ENCODE data around the gene TMEM269.

DNA sequence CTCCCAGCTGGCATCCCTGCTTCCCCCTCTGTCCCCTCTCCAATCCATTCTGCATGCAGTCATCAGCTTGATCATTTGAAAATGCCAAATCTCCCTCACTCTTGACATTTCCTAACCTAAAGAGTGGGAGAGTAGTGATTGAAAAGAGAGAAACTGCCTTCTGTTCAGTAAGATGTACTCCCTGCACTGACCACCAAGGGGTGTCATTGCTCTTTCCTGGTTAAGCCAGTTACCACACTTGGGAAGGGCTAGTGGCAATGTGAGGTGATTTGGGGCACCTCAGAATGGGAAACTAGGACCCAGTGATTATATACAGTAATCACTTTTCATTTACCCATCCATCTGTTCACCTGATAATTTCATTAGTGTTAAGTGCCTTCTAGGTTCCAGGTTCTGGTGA lies 6.9 kb upstream of the TMEM269 start:
- TF ChIP-seq TAF7 (tag; IDR thresholded peaks at IDR 0.05) (no peak), JUN (IDR thresholded peaks at IDR 0.05; ENCODE audit: borderline replicate concordance, low read depth, low read length) (no peak), JUN (CRISPR knock-in tag; IDR thresholded peaks at IDR 0.05; ENCODE audit: borderline replicate concordance) (no peak), TCF7L2 (IDR thresholded peaks at IDR 0.05; ENCODE audit: low read depth, low read length) (no peak), FOXP1 (CRISPR knock-in tag; IDR thresholded peaks at IDR 0.05) (no peak), FOSL1 (tag; conservative IDR thresholded peaks at IDR 0.05) (no peak), GTF2E2 (tag; IDR thresholded peaks at IDR 0.05) (no peak), ELF4 (CRISPR knock-in tag; IDR thresholded peaks at IDR 0.05) (no peak), RAD21 (CRISPR knock-in tag; conservative IDR thresholded peaks at IDR 0.05 in 1 of 2, IDR thresholded peaks at IDR 0.05 in 1 of 2) (peak; percentile 92 to 97)
- TF ChIP-seq, protein P1, sequence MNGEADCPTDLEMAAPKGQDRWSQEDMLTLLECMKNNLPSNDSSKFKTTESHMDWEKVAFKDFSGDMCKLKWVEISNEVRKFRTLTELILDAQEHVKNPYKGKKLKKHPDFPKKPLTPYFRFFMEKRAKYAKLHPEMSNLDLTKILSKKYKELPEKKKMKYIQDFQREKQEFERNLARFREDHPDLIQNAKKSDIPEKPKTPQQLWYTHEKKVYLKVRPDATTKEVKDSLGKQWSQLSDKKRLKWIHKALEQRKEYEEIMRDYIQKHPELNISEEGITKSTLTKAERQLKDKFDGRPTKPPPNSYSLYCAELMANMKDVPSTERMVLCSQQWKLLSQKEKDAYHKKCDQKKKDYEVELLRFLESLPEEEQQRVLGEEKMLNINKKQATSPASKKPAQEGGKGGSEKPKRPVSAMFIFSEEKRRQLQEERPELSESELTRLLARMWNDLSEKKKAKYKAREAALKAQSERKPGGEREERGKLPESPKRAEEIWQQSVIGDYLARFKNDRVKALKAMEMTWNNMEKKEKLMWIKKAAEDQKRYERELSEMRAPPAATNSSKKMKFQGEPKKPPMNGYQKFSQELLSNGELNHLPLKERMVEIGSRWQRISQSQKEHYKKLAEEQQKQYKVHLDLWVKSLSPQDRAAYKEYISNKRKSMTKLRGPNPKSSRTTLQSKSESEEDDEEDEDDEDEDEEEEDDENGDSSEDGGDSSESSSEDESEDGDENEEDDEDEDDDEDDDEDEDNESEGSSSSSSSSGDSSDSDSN (IDR thresholded peaks at IDR 0.05; ENCODE audit: borderline replicate concordance in 1 of 2, low read depth in 2 of 2, low read length in 2 of 2): no peak
- TF ChIP-seq, protein P2, sequence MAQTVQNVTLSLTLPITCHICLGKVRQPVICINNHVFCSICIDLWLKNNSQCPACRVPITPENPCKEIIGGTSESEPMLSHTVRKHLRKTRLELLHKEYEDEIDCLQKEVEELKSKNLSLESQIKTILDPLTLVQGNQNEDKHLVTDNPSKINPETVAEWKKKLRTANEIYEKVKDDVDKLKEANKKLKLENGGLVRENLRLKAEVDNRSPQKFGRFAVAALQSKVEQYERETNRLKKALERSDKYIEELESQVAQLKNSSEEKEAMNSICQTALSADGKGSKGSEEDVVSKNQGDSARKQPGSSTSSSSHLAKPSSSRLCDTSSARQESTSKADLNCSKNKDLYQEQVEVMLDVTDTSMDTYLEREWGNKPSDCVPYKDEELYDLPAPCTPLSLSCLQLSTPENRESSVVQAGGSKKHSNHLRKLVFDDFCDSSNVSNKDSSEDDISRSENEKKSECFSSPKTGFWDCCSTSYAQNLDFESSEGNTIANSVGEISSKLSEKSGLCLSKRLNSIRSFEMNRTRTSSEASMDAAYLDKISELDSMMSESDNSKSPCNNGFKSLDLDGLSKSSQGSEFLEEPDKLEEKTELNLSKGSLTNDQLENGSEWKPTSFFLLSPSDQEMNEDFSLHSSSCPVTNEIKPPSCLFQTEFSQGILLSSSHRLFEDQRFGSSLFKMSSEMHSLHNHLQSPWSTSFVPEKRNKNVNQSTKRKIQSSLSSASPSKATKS (CRISPR knock-in tag; IDR thresholded peaks at IDR 0.05): no peak
- TF ChIP-seq, protein P3, sequence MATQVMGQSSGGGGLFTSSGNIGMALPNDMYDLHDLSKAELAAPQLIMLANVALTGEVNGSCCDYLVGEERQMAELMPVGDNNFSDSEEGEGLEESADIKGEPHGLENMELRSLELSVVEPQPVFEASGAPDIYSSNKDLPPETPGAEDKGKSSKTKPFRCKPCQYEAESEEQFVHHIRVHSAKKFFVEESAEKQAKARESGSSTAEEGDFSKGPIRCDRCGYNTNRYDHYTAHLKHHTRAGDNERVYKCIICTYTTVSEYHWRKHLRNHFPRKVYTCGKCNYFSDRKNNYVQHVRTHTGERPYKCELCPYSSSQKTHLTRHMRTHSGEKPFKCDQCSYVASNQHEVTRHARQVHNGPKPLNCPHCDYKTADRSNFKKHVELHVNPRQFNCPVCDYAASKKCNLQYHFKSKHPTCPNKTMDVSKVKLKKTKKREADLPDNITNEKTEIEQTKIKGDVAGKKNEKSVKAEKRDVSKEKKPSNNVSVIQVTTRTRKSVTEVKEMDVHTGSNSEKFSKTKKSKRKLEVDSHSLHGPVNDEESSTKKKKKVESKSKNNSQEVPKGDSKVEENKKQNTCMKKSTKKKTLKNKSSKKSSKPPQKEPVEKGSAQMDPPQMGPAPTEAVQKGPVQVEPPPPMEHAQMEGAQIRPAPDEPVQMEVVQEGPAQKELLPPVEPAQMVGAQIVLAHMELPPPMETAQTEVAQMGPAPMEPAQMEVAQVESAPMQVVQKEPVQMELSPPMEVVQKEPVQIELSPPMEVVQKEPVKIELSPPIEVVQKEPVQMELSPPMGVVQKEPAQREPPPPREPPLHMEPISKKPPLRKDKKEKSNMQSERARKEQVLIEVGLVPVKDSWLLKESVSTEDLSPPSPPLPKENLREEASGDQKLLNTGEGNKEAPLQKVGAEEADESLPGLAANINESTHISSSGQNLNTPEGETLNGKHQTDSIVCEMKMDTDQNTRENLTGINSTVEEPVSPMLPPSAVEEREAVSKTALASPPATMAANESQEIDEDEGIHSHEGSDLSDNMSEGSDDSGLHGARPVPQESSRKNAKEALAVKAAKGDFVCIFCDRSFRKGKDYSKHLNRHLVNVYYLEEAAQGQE (IDR thresholded peaks at IDR 0.05; ENCODE audit: borderline replicate concordance): peak; percentile 94
- TF ChIP-seq, protein P3 (CRISPR knock-in tag; IDR thresholded peaks at IDR 0.05; ENCODE audit: low read depth): no peak
- TF ChIP-seq, protein P4, sequence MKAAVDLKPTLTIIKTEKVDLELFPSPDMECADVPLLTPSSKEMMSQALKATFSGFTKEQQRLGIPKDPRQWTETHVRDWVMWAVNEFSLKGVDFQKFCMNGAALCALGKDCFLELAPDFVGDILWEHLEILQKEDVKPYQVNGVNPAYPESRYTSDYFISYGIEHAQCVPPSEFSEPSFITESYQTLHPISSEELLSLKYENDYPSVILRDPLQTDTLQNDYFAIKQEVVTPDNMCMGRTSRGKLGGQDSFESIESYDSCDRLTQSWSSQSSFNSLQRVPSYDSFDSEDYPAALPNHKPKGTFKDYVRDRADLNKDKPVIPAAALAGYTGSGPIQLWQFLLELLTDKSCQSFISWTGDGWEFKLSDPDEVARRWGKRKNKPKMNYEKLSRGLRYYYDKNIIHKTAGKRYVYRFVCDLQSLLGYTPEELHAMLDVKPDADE (conservative IDR thresholded peaks at IDR 0.05; ENCODE audit: control insufficient read depth, low read depth, low read length): no peak
- TF ChIP-seq, protein P5, sequence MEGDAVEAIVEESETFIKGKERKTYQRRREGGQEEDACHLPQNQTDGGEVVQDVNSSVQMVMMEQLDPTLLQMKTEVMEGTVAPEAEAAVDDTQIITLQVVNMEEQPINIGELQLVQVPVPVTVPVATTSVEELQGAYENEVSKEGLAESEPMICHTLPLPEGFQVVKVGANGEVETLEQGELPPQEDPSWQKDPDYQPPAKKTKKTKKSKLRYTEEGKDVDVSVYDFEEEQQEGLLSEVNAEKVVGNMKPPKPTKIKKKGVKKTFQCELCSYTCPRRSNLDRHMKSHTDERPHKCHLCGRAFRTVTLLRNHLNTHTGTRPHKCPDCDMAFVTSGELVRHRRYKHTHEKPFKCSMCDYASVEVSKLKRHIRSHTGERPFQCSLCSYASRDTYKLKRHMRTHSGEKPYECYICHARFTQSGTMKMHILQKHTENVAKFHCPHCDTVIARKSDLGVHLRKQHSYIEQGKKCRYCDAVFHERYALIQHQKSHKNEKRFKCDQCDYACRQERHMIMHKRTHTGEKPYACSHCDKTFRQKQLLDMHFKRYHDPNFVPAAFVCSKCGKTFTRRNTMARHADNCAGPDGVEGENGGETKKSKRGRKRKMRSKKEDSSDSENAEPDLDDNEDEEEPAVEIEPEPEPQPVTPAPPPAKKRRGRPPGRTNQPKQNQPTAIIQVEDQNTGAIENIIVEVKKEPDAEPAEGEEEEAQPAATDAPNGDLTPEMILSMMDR (IDR thresholded peaks at IDR 0.05 in 2 of 3, conservative IDR thresholded peaks at IDR 0.05 in 1 of 3; ENCODE audit: insufficient read depth in 2 of 3, low read depth in 1 of 3, low read length in 3 of 3): peak; percentile 84 to 94 (median 94)
